HFF-Myc (cell line): ENCODE data around the gene OPN4.

Source experiments
- DNase-seq: peaks from one replicate; pipeline ENCODE4 v3.0.0-alpha.2; 2011; ENCODE audit warnings: low read depth; ENCODE audit errors: extremely low read depth
- H3K4me3 ChIP-seq: replicated peaks from 2 replicates; pipeline ENCODE4 v1.5.1; 2011; ENCODE audit warnings: low read depth, mild to moderate bottlenecking, control low read depth, low read length
- TF ChIP-seq, protein P1 (sequence below): IDR thresholded peaks from 2 replicates; pipeline ENCODE4 v1.5.1; 2012; ENCODE audit warnings: mild to moderate bottlenecking, low read depth, low read length, control low read depth; ENCODE audit errors: missing control alignments

Gene OPN4

DNA sequence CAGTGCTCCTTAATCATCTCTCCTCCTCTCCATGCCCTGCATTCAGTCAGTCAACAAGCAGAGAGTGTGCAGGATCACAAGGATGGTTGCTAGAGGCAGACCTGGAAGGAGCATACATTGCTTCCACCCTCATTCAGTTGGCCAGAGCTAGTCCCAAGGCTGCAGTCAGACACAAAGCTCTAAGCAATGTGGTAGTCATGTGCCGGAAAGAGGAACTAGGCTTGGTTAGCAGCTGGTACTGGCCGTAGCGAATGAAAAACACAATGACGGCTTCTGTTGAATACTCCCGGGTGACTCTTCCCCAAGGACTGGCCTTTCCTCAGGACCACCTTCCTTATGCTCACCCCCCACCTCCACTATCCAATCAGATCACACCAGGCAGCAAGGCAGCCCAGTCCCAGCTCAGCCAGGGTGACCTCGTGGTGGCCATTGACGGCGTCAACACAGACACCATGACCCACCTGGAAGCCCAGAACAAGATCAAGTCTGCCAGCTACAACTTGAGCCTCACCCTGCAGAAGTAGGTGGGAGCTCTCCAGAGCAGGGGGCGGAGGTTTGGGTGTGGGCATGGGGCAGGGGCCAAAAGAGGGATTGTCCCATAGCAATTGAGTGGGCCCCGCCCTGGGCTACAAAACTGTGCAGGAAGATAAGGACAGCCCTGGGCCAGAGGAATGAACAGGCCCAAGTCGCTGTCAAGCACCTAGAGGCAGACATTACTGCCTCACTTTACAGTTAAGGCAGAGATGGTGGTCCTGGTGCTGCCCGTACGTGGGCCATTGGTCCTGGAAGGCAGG lies 24.8 kb downstream of the OPN4 start:
- TF ChIP-seq, protein P1, sequence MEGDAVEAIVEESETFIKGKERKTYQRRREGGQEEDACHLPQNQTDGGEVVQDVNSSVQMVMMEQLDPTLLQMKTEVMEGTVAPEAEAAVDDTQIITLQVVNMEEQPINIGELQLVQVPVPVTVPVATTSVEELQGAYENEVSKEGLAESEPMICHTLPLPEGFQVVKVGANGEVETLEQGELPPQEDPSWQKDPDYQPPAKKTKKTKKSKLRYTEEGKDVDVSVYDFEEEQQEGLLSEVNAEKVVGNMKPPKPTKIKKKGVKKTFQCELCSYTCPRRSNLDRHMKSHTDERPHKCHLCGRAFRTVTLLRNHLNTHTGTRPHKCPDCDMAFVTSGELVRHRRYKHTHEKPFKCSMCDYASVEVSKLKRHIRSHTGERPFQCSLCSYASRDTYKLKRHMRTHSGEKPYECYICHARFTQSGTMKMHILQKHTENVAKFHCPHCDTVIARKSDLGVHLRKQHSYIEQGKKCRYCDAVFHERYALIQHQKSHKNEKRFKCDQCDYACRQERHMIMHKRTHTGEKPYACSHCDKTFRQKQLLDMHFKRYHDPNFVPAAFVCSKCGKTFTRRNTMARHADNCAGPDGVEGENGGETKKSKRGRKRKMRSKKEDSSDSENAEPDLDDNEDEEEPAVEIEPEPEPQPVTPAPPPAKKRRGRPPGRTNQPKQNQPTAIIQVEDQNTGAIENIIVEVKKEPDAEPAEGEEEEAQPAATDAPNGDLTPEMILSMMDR, result no peak
- DNase-seq, result no peak

GRCh38 chr10:86681047-86681446 lies 26.7 kb downstream of the OPN4 start:
- no peak for DNase-seq
- no peak overlapping the region for H3K4me3 ChIP-seq
- TF ChIP-seq, protein P1, result no peak

More for the DNA sequence above, 24.8 kb downstream of the OPN4 start:
- no peak overlapping the region for H3K4me3 ChIP-seq

DNA sequence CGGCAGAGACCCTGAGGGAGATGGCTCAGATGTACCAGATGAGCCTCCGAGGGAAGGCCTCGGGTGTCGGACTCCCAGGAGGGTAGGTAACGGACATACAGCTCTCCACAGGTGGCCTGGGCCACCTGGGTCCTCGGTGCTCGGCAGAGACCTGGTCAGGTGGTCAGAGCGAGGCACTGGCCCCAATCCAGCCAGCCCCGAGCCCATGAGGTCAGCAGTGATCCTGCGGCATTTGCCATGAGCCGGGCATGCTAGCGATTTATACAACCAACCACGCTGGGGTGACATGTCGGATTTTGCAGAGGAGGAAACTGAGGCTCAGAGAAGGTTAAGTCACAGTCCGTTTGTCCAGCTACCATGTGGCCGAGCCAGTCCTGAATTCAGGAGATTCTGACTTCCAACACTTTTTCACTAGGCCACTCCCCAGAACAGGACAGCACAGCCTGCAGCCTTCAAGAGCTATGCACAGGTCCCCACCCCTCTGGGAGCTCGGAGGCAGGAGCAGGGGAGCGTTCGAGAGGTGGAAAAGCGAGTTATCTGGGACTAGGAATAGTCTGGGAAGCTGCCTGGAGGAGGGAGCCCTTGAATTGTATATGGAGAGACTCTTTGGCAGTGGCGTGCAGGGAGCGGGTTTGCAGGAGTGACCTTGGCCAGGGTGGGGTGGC lies 27.5 kb downstream of the OPN4 start:
- DNase-seq, result no peak
- TF ChIP-seq, protein P1, result no peak
- H3K4me3 ChIP-seq, result no peak overlapping the region

GRCh38 chr10:86682675-86683074 lies 28.3 kb downstream of the OPN4 start:
- TF ChIP-seq, protein P1, result no peak
- no peak for DNase-seq
- H3K4me3 ChIP-seq, result no peak overlapping the region

- no peak overlapping the region for H3K4me3 ChIP-seq
- no peak for DNase-seq
- TF ChIP-seq, protein P1, result peak; percentile 53
Observed at GRCh38 chr10:86684331-86685097, 30.2 kb downstream of the OPN4 start.

DNA sequence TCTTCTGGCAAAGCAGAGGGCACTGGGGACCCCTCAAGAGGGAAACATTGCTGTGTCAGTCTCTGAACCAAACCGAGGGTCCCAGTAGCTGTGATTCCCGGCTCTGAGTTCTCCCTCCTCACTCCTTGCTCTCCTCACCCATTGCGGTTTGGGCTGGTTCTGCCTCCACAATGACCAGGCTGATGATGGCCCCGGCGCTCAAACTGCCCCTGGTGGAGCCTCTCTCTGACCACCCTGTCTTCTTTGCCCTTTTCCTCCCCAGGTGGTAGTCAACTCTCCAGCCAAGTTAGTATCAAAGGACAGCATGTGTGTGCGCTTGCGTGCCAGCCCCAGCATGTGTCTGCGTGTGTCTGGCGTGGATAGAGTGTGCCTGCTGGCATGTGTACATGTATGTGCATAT lies 31.1 kb downstream of the OPN4 start:
- DNase-seq, result no peak
- TF ChIP-seq, protein P1, result no peak
- no peak overlapping the region for H3K4me3 ChIP-seq
